Germinal center (tissue), 1 donor: ENCODE data around the gene TMA16.
"Not testable (repeated sequence)": the region's sequence is repeated elsewhere in the genome, so short reads cannot be mapped to it uniquely, and the experiment has no call there.

Source experiments
- DNase-seq: peaks from one replicate; pipeline ENCODE4 v3.0.0; 2012; ENCODE audit warnings: mixed read lengths, low spot score

TMA16 gene

GRCh38 chr4:163515198-163515597 lies 20.7 kb downstream of the TMA16 start:
- no peak for DNase-seq

GRCh38 chr4:163523791-163524365 lies 29.4 kb downstream of the TMA16 start:
- no peak for DNase-seq

- DNase-seq: no peak
These were observed 31.5 kb downstream of the TMA16 start for GRCh38 chr4:163525982-163526381.

- no peak for DNase-seq
These were observed 32.7 kb downstream of the TMA16 start for GRCh38 chr4:163527172-163527571.

GRCh38 chr4:163528653-163529052 lies 34.2 kb downstream of the TMA16 start:
- no peak for DNase-seq

GRCh38 chr4:163534056-163534455 lies 39.6 kb downstream of the TMA16 start:
- no peak for DNase-seq

GRCh38 chr4:163535657-163536056 lies 41.2 kb downstream of the TMA16 start:
- no peak for DNase-seq

- DNase-seq: no peak
These were observed 41.6 kb downstream of the TMA16 start for GRCh38 chr4:163536091-163536490.

- DNase-seq: no peak
These were observed 42.6 kb downstream of the TMA16 start for GRCh38 chr4:163537114-163537513.

GRCh38 chr4:163538820-163539219 lies 44.3 kb downstream of the TMA16 start:
- not testable (repeated sequence) for DNase-seq

- no peak for DNase-seq
These were observed 46.0 kb downstream of the TMA16 start for GRCh38 chr4:163540448-163540847.

- DNase-seq: no peak
These were observed 46.5 kb downstream of the TMA16 start for GRCh38 chr4:163540977-163541376.

GRCh38 chr4:163542275-163542674 lies 47.8 kb downstream of the TMA16 start:
- no peak for DNase-seq

GRCh38 chr4:163544407-163545038 lies 50.0 kb downstream of the TMA16 start:
- DNase-seq: peak; percentile 83

- DNase-seq: no peak
These were observed 54.2 kb downstream of the TMA16 start for GRCh38 chr4:163548481-163549243.

- DNase-seq: no peak
These were observed 56.4 kb downstream of the TMA16 start for GRCh38 chr4:163550869-163551267.

- no peak for DNase-seq
These were observed 58.7 kb downstream of the TMA16 start for GRCh38 chr4:163553146-163553545.

GRCh38 chr4:163554870-163555465 lies 60.5 kb downstream of the TMA16 start:
- DNase-seq: peak; percentile 45

GRCh38 chr4:163556177-163556576 lies 61.7 kb downstream of the TMA16 start:
- no peak for DNase-seq

GRCh38 chr4:163556650-163557391 lies 62.3 kb downstream of the TMA16 start:
- no peak for DNase-seq

- peak; percentile 65 for DNase-seq
These were observed 64.1 kb downstream of the TMA16 start for GRCh38 chr4:163558539-163559044.

- DNase-seq: no peak
These were observed 68.0 kb downstream of the TMA16 start for GRCh38 chr4:163562496-163562895.
